GM12875 (cell line): ENCODE measurements around the gene SESN2.
"Not testable (repeated sequence)": the region's sequence is repeated elsewhere in the genome, so short reads cannot be mapped to it uniquely, and the experiment has no call there.

Source experiments
- H3K4me3 ChIP-seq: one replicate; pipeline ENCODE4 v1.5.1; 2011; ENCODE audit warnings: low read depth, low read length, control low read depth
- CTCF ChIP-seq: IDR thresholded peaks from 2 replicates; pipeline ENCODE4 v1.5.1; 2011; ENCODE audit warnings: low read depth, mild to moderate bottlenecking, control low read depth, inconsistent platforms, low read length, moderate library complexity, borderline replicate concordance; ENCODE audit not compliant: insufficient read depth

The SESN2 gene

GRCh38 chr1:28314547-28314941 lies 55.2 kb downstream of the SESN2 start:
- no peak overlapping the region for H3K4me3 ChIP-seq
- TF ChIP-seq CTCF, result no peak

- no peak for TF ChIP-seq CTCF
- H3K4me3 ChIP-seq, result no peak overlapping the region
These were observed 57.7 kb downstream of the SESN2 start for GRCh38 chr1:28317014-28317413.

DNA sequence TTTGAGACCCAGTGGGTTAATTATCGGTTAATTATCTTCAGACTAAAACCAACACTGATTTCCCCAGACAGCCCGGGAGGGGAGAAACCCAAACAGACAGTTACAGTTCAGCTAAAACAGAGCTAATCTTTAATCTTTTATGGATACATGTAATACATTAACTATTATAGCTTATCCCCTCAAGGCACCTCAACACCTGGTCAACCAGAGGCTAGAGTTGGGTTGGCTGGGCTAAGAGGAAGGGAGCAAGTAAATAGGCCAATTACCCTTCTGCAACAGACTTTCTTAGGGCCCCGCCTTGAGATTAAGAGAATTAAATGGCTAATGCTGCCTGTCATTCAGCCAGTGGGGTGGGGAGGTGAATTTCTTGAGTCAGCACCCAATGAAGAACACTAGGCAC lies 62.9 kb downstream of the SESN2 start:
- no peak for TF ChIP-seq CTCF
- no peak overlapping the region for H3K4me3 ChIP-seq

DNA sequence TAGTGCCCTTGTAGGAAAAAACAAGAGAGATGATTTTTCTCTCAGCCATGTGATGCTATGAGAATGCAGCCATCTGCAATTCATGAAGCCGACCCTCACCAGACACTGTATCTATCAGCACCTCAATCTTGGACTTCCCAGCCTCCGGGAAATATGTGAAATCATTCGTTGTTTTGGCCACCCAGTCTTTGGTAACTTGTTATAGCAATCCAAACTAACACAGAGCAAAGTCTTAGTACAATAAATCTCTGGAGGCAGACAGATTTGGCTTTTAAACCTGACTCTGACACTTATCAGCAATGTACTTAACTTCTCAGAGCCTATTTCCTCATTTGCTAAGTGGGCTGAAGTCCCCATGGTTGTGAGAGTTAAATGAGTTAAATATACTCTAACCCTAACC lies 64.4 kb downstream of the SESN2 start:
- no peak for TF ChIP-seq CTCF
- no peak overlapping the region for H3K4me3 ChIP-seq

DNA sequence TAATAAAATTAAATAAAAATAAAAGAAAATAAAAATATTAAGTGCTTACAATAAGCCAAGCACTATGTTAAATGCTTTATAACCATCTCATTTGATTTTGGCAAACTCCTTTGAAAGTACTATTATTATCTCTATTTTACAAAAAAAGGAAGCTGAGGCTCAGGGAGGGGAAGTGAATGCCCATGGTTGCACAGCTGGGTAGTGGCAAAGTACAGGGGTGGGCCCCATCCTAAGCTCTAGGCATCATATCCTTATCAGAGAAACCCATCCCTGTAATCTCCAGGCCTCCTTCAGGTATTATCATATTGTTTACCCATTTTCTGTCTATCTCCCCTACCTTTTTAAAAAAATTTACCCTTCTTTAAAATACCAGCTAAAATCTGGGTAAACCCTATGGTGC lies 67.2 kb downstream of the SESN2 start:
- H3K4me3 ChIP-seq, result no peak overlapping the region
- TF ChIP-seq CTCF, result no peak

DNA sequence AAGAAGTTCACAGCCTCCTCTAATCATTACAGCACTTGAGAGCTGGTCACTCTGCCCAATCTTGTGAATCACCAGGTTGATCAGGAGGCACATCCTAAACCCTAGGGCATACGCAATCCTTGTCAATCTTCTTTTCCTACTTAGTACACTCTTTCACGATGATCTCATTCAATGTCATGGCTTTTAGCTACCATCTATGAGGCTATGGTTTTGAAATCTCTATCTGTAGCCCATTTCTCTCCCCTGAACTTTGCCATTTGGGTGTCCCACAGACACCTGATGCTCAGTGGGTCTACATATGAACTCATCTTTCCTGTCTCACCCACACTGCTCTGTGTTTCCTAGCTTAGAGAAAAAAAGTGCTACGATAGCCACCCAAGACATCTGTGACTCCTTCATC lies 67.7 kb downstream of the SESN2 start:
- H3K4me3 ChIP-seq, result no peak overlapping the region
- TF ChIP-seq CTCF, result no peak

DNA sequence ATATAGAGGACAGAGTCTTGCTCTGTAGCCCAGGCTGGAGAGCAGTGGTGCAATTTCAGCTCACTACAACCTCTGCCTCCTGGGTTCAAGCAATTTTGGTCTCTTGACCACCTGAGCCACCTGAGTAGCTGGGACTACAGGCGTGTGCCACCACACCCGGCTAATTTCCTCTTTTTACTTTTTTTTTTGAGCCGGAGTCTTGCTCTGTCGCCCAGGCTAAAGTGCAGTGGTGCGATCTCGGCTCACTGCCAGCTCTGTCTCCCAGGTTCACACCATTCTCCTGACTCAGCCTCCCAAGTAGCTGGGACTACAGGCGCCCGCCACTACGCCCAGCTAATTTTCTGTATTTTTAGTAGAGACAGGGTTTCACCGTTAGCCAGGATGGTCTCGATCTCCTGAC lies 68.1 kb downstream of the SESN2 start:
- not testable (repeated sequence) for H3K4me3 ChIP-seq

- TF ChIP-seq CTCF, result no peak
- H3K4me3 ChIP-seq, result peak overlapping the region; percentile 72
These were observed 68.9 kb downstream of the SESN2 start for GRCh38 chr1:28328228-28328648.
